Daoy (cell line): Measurements from ENCODE around the gene BHLHA15. TPM values are rescaled to one million over a fixed set of nuclear protein-coding genes. Genes with fewer than 3 reads are reported as not detected.

ENCODE experiments used
- DNase-seq: peaks from one replicate; pipeline ENCODE4 v3.0.0-alpha.2; 2015; ENCODE audit warnings: low read depth
- total RNA-seq: library from RNA; depleted of rRNA; stranded (reverse); fragments of >200 nt; shearing (Covaris generic); gene quantifications from 2 replicates; pipeline ENCODE4 v1.2.3, GENCODE V29; 2014; rRNA removed

The BHLHA15 gene
- total RNA-seq = not detected in 2 replicates

DNA sequence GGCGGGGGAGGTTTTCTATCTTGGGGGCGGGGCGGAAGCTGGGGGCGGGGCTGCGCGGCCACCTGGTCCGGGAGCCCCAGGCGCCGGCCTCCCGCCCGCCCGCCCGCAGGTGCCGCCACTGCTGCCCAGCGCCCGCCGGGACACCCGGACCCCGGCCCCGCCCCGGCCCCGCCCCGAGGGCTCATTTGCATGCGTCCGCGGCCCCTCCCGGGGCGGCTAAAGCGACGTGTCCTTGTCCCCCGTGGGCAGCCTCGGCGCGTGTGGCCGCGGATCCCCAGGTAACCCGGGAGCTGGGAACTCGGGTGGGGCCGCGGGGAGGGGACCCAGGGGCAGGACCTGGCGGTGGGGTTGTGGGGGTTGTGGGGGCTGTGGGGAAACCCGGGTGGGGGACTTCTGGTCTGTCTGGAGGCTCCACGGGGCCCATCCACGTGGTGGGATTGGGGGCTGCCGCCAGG is at the start of gene BHLHA15:
Gene BHLHA15 (plus strand): TSS at position 219 of the 455 bp plus-strand sequence. CDS start 871 bp downstream, outside the sequence.
- peak; percentile 22 for DNase-seq

- no peak for DNase-seq
These were observed 48.5 kb upstream of the BHLHA15 start for GRCh38 chr7:98162758-98163157.

- no peak for DNase-seq
These were observed 48.0 kb upstream of the BHLHA15 start for GRCh38 chr7:98163269-98163668.

DNA sequence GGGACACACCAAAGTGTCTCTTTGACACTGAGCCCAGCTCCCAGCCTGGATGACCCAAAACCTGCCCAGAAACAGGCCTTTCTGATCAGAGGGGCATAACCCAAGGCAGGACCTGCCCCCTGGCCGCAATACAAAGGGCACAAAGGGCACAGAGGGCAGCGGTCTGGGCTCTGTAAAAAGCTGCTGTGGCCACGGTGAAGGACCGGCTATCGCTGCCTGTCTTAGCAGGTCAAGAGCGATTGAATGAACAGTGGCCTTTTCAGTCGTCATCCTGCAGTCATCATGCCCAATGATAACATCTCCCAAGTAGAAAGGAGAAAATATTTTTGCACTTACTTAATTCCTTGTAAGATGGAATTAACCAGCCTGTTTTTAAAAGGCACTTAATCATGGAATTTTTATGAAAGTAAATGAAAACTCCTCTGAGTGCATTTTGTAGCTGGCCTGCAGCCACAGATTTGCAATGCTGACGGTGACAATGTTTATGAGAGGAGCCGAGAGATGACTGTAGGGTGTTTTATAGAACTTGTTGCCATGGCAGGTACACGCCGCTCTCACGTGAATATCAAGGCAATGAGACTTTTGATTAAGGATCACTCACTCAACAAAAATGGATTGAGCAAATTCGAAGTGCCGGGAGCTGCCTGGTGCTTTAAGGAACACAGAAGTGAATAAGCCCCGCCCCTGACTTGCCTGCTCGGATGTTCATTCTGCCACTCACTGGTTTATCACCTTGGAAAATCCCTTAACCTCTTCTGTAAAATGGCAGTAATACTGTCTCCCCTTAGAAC is 47.3 kb upstream of the BHLHA15 start:
- no peak for DNase-seq

DNA sequence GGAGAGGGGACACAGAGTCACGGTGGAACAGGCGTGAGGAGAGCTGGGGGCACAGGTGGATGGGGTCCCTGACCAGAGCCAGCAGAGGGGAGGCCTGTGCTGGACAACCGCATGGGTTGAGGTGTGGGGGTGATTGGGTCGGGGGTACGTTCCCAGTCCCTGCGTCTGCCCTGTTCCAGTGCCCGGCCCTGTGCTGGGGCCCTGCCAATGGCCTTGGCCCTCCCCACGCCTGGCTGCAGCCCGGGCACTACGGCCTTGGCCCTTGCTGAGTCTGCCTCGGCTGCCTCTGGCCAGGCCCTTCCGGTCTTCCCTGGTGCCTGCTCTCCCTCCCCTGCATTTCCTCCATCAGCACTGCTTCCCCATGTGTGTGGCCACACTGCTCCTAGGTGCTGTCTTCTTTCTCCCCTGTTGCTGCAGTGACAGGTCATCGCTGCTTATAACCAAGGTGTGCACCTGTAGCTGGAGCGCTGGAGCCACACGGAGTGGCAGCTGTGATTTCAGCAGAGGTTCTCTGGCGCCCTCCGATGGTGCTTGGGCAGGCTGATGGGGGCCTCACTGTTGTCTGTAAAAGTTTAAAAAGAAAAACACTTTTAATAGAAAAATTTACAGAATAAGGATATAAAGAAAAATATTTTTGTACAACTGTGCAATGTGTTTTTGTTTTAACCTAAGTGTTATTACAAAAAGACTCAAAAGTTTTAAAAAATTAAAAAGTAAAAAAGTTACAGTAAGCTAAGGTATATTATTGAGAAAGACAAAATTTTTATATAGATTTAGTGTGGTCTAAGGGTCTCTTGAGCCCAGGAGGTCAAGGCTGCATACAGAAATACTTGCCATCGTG is 45.2 kb upstream of the BHLHA15 start:
- DNase-seq = peak; percentile 40

DNA sequence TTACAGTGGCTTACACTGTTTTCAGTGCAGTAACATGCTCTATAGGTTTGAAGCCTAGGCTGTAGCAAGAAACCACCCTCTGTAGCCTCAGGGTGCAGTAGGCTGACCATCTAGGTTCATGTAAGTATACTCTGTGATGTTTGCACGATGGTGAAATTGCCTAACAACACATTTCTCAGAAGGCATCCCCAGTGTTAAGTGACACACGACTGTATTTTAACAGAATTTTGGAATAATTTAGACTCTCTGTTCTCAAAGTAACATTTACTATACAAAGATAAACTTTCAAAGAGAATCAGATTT is 44.6 kb upstream of the BHLHA15 start:
- no peak for DNase-seq

DNA sequence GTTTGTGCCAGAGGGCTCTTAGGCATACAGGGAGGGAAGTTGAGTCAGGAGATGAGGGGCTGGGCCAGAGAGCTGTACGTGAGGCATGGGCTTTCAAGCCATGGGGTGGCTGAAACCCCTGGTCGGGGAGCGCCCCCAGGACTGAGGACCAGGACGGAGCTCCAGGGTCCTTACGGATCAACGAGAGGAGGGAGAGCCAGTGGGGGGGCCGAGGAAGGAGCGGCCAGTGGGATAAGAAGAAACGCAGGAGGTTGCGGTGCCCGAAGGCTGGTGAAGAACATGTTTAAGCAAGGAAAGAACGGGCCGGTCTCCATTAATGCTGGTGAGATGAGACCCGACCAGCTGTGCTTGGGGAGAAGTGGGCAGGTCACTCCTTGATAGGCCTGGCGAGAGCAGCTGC is 43.6 kb upstream of the BHLHA15 start:
- no peak for DNase-seq

DNA sequence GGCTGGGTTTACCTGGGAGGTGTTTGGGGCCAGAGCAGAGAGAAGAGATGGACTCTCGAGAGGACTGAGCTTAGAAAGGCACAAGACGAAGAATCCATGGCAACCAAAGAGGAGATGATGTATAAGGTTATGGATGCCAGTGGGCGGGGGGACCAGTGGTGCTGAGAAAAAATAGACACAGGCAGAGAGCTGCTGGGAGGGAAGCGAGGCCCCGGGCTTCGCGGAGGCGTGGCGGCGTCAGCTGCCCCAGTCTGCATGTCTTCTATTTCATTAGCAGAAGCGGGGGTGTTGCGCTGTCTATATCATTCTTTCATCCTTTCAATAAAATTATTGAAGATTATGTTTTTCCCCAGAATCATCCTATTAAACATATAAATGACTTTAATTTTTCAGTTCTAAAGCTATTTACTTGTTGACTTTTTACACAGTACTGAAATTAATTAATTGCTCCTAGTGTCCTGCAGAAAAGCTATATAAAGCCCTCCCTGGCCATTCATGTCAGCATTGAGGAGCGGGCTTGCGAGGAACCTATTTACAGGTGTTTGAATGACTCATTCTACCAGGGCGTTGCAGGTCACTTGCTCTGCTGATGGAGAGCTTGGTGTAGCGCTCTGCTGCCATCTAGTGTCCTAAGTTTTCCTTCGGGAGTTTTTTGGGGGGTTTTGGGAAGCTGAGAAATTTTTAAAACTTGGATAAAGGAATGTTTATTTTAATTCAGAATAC is 42.9 kb upstream of the BHLHA15 start:
- peak; percentile 54 for DNase-seq

GRCh38 chr7:98168904-98169621 is 42.2 kb upstream of the BHLHA15 start:
- DNase-seq = no peak

- no peak for DNase-seq
These were observed 40.3 kb upstream of the BHLHA15 start for GRCh38 chr7:98170966-98171365.

- no peak for DNase-seq
These were observed 39.8 kb upstream of the BHLHA15 start for GRCh38 chr7:98171449-98171848.

DNA sequence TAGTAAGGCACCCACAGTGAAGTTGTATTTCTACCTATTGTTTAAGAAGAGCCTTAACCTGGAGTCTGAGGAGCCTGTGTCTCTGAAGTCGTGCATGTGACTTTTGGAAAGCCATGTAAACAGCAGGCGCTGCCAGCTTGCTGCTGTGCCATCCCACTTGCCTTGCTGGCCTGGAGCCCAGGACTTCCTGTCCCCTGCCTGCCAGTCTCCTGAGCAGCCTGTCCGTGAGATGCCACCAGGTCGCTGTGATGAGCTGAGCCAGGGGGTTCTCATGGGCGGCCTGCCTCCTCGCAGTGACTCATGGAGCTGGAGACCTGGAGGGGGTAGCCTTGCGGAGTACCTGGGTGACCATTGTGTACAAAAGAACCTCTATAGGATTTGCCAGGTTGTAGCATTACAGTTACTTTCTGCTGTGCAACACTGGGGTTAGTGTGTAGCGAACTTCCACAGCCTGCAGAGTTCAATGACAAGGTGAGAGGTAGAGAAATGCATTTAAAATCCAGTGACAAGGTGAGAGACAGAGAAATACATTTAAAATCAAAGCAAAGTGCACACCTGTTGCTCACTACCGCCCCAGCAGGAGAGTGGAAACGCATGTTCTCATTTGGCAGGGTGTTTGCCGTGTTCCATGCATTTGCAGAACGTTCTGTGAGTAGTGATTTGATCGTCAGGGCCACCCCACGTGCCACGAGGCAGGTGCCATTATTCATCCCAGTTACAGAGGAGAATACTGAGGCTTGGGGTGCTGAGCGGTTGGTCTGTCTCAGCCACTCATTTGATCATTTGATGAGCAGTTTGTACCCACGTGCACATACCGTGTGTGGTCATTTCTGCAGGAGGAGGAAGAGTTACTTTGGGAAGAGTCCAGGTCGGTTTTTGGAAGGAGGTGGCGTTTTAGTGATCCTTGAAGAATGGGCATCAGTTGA is 36.6 kb upstream of the BHLHA15 start:
- DNase-seq = no peak

- no peak for DNase-seq
These were observed 35.8 kb upstream of the BHLHA15 start for GRCh38 chr7:98175260-98175940.

GRCh38 chr7:98177553-98177952 is 33.7 kb upstream of the BHLHA15 start:
- DNase-seq = no peak

GRCh38 chr7:98178321-98178720 is 32.9 kb upstream of the BHLHA15 start:
- no peak for DNase-seq

DNA sequence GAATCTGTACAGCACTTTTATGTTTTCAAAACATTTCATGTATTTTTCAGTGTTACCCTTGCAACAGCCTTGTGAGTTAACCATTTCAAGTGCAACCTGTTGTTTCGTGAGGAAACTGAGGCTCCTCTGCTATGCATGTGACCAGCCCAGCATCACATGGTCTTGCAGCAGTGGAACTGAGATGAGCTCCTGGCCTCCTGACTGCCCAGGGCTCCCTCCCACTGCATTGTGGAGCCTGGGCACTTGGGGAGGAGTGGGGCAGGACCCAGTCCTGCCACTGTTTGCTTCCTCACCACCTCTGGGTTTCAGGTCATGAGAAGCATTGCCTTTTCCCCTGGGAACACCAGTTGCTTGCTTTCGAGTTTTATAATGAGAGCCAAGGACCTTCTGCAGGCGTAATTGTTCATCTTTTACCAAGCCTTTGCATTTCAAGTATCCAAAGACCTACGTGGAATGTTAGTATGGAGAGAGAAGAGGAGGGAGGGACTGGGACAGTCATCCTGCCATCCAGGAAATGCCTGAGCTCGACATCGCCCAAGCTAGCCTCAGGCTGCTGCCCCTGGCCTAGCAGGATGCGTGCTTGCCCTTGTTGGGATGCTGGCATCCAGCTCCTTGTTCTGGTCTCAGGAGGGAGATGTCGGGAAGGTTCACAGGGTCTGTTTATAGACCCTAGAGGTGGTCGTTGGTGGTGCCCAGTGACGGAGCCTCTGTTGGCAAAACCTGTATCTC is 32.3 kb upstream of the BHLHA15 start:
- no peak for DNase-seq

DNA sequence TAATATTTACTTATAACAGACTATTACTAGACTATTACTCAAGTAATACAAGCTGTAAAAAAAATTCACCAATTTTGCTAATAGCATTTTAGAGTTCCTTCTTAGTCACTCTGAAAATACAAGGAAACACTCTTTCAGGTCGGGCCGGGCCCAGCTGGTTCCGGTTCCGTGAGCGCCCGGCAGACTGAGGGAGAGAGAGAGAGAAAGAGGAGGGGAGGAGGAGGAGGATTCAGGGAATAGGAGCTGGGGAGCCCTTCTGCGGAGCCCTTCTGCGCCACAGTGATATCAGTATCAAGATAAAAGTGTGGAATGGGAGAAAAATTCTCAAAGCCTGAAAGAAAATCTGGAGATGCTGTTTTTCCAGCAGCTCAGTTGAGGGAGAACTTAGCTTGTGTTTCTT is 30.5 kb upstream of the BHLHA15 start:
- DNase-seq = no peak

GRCh38 chr7:98185101-98185500 is 26.1 kb upstream of the BHLHA15 start:
- no peak for DNase-seq

DNA sequence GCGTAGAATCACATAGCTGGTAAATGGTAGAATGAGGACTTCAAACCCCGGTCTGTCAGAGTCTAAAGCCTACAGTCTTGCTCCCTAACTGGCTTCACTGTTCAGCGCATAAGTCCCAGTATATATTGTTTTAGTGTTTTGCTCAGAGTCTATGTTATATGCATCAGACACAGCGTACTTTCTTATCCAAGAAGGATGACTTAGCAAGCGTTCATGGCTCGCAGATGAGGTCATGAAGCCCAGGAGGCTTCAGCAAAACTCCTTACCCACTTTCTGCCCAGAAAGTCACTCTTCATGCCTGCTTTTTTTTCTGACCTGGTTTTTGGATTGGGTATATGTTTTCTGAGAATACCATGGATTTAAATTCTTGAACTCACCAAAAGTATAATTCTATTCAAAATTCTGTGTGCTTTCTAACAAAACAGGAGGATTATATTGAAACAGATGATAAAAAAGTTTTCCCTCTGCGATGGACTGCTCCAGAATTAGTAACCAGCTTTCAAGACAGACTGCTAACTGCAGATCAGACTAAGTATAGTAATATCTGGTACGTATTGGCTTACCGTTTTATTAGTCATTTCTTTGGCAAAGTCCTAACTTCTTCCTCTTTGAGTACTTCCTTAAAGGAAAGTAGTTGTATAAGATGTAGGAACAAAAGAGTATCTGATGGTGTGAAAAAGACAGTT is 24.6 kb upstream of the BHLHA15 start:
- peak; percentile 22 for DNase-seq
